ENCODE results near the gene SP6. TPM values are rescaled to one million over a fixed set of nuclear protein-coding genes. Genes with fewer than 3 reads are reported as not detected.

Gene SP6
- total and polyA plus RNA-seq, 2 of the 8 experiments (the other 6 are each of a cell fraction or from before 2014, with no cell fraction given) = 1.2 to 1.5 TPM

DNA sequence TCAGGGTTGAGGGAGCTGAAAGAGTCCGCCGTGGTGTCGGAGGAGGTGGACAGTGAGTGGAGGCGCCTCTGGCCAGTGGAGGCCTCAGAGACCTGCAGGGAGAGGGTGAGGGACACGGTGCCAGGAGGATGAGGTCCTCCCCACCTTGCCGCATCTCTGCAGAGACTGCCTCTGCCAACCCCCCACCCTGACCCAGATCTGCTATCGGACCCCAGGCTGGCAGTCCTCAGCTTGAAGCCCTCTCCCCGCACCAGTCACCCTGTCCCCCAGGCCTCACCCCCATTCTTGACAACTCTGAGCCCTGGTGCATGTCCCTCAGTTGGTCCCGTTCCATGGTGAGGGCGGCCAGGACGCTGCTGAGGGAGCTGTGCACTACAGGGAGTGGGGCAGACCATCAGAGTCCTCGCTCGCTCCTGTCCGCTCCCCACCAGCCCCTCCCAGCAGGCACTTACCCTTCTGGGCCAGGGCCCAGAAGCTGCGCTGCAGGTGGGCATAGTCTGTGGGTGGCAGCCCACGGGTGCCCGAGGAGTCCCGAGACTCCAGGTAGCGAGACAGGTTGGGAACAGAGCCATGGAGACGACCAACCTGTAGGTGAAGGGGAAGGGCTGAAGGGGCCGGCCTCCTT is 34.7 kb downstream of the SP6 start (continued):
- TF ChIP-seq JUND (IDR thresholded peaks at IDR 0.05; ENCODE audit: low read length) (no peak), KDM5A (IDR thresholded peaks at IDR 0.05; ENCODE audit: low read length) (no peak), SAP30 (IDR thresholded peaks at IDR 0.05; ENCODE audit: insufficient read depth, insufficient replicate concordance, low read length) (no peak), CTBP2 (IDR thresholded peaks at IDR 0.05; ENCODE audit: borderline replicate concordance, insufficient read depth, insufficient read length, low read length) (no peak), JUN (IDR thresholded peaks at IDR 0.05; ENCODE audit: low read depth, low read length) (no peak)
- TF ChIP-seq, protein P1, sequence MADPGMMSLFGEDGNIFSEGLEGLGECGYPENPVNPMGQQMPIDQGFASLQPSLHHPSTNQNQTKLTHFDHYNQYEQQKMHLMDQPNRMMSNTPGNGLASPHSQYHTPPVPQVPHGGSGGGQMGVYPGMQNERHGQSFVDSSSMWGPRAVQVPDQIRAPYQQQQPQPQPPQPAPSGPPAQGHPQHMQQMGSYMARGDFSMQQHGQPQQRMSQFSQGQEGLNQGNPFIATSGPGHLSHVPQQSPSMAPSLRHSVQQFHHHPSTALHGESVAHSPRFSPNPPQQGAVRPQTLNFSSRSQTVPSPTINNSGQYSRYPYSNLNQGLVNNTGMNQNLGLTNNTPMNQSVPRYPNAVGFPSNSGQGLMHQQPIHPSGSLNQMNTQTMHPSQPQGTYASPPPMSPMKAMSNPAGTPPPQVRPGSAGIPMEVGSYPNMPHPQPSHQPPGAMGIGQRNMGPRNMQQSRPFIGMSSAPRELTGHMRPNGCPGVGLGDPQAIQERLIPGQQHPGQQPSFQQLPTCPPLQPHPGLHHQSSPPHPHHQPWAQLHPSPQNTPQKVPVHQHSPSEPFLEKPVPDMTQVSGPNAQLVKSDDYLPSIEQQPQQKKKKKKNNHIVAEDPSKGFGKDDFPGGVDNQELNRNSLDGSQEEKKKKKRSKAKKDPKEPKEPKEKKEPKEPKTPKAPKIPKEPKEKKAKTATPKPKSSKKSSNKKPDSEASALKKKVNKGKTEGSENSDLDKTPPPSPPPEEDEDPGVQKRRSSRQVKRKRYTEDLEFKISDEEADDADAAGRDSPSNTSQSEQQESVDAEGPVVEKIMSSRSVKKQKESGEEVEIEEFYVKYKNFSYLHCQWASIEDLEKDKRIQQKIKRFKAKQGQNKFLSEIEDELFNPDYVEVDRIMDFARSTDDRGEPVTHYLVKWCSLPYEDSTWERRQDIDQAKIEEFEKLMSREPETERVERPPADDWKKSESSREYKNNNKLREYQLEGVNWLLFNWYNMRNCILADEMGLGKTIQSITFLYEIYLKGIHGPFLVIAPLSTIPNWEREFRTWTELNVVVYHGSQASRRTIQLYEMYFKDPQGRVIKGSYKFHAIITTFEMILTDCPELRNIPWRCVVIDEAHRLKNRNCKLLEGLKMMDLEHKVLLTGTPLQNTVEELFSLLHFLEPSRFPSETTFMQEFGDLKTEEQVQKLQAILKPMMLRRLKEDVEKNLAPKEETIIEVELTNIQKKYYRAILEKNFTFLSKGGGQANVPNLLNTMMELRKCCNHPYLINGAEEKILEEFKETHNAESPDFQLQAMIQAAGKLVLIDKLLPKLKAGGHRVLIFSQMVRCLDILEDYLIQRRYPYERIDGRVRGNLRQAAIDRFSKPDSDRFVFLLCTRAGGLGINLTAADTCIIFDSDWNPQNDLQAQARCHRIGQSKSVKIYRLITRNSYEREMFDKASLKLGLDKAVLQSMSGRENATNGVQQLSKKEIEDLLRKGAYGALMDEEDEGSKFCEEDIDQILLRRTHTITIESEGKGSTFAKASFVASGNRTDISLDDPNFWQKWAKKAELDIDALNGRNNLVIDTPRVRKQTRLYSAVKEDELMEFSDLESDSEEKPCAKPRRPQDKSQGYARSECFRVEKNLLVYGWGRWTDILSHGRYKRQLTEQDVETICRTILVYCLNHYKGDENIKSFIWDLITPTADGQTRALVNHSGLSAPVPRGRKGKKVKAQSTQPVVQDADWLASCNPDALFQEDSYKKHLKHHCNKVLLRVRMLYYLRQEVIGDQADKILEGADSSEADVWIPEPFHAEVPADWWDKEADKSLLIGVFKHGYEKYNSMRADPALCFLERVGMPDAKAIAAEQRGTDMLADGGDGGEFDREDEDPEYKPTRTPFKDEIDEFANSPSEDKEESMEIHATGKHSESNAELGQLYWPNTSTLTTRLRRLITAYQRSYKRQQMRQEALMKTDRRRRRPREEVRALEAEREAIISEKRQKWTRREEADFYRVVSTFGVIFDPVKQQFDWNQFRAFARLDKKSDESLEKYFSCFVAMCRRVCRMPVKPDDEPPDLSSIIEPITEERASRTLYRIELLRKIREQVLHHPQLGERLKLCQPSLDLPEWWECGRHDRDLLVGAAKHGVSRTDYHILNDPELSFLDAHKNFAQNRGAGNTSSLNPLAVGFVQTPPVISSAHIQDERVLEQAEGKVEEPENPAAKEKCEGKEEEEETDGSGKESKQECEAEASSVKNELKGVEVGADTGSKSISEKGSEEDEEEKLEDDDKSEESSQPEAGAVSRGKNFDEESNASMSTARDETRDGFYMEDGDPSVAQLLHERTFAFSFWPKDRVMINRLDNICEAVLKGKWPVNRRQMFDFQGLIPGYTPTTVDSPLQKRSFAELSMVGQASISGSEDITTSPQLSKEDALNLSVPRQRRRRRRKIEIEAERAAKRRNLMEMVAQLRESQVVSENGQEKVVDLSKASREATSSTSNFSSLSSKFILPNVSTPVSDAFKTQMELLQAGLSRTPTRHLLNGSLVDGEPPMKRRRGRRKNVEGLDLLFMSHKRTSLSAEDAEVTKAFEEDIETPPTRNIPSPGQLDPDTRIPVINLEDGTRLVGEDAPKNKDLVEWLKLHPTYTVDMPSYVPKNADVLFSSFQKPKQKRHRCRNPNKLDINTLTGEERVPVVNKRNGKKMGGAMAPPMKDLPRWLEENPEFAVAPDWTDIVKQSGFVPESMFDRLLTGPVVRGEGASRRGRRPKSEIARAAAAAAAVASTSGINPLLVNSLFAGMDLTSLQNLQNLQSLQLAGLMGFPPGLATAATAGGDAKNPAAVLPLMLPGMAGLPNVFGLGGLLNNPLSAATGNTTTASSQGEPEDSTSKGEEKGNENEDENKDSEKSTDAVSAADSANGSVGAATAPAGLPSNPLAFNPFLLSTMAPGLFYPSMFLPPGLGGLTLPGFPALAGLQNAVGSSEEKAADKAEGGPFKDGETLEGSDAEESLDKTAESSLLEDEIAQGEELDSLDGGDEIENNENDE (IDR thresholded peaks at IDR 0.05; ENCODE audit: insufficient replicate concordance, low read length) = no peak

Data from H1 (cell line).